ENCODE measurements around the gene NOX5. TPM values are rescaled to one million over a fixed set of nuclear protein-coding genes. Genes with fewer than 3 reads are reported as not detected.

The NOX5 gene
- total and polyA plus RNA-seq, 2 of the 4 experiments (the other 2 are of a cell fraction): 0.07 TPM; not detected in 1

GRCh38 chr15:68984586-68984985 lies 29.9 kb upstream of the NOX5 start:
- Histone ChIP-seq H2AFZ (replicated peaks; ENCODE audit: low read length, poor library complexity) (no peak overlapping the region), H3K79me1 (ENCODE audit: low read depth in 1 of 2, low read length in 2 of 2) (no peaks in the 10 kb centered on the region), H2BK15ac (ENCODE audit: low read depth, low read length) (no peak overlapping the region), H3K23ac (ENCODE audit: low read depth, low read length) (no peak overlapping the region), H3K9ac (ENCODE audit: low read depth, low read length) (no peak overlapping the region), H3K4ac (ENCODE audit: low read depth, low read length) (no peak overlapping the region), H4K20me1 (ENCODE audit: insufficient read depth, low read length) (no peaks in the 10 kb centered on the region), H3K18ac (ENCODE audit: low read depth, low read length) (no peak overlapping the region), H3K9me3 (ENCODE audit: control insufficient read depth, insufficient read depth, low read length) (no peaks in the 10 kb centered on the region), H4K8ac (ENCODE audit: low read depth in 2 of 2, low read length in 2 of 2) (no peak overlapping the region), H2BK20ac (ENCODE audit: low read depth, low read length) (no peak overlapping the region), H3K4me3 (ENCODE audit: insufficient read depth, low read depth, low read length) (no peak overlapping the region), H3K14ac (replicated peaks; ENCODE audit: low read depth, low read length) (no peak overlapping the region), H2BK120ac (ENCODE audit: low read depth, low read length) (no peak overlapping the region), H3K56ac (ENCODE audit: extremely low read depth, insufficient read depth, low read length) (no peak overlapping the region), H3K27ac (ENCODE audit: insufficient read depth, low read length) (no peak overlapping the region), H4K91ac (ENCODE audit: insufficient read depth, low read depth, low read length) (no peak overlapping the region), H4K5ac (ENCODE audit: low read depth, low read length) (no peak overlapping the region), H2AK5ac (ENCODE audit: low read depth, low read length) (no peak overlapping the region), H3K9me1 (ENCODE audit: insufficient read depth, low read length) (no peaks in the 10 kb centered on the region), H3K27me3 (ENCODE audit: control insufficient read depth, insufficient read depth, low read length) (peaks cover 29% of the 10 kb centered on the region), H2AK9ac (replicated peaks; ENCODE audit: low read depth, low read length, poor library complexity) (no peak overlapping the region), H3K36me3 (ENCODE audit: control insufficient read depth, insufficient read depth, low read length) (no peaks in the 10 kb centered on the region), H3K4me2 (ENCODE audit: low read depth, low read length) (no peak overlapping the region), H3K4me1 (ENCODE audit: control insufficient read depth, insufficient read depth, low read length) (no peaks in the 10 kb centered on the region), H2BK5ac (ENCODE audit: low read depth, low read length, poor library complexity, severe bottlenecking) (no peak overlapping the region)
- ChIA-PET CTCF (no interaction called here), POLR2A (ENCODE audit: unreplicated experiment) (no interaction called here)
- TF ChIP-seq, protein P1, sequence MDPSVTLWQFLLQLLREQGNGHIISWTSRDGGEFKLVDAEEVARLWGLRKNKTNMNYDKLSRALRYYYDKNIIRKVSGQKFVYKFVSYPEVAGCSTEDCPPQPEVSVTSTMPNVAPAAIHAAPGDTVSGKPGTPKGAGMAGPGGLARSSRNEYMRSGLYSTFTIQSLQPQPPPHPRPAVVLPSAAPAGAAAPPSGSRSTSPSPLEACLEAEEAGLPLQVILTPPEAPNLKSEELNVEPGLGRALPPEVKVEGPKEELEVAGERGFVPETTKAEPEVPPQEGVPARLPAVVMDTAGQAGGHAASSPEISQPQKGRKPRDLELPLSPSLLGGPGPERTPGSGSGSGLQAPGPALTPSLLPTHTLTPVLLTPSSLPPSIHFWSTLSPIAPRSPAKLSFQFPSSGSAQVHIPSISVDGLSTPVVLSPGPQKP (IDR thresholded peaks at IDR 0.05; ENCODE audit: borderline replicate concordance, low read depth, low read length): no peak
- BruUV-seq (replicated peaks): no TSS peak
- in situ Hi-C loops (cut with MboI; ENCODE audit: low sequenced_read_pairs): no loop called here
- intact Hi-C loops (cut with micrococcal nuclease): no loop called here
- WGBS, 2 experiments (ENCODE audit: extremely low coverage in 2 of 2, insufficient read length in 1 of 2): no CpG with 5 or more reads among the region's 3 CpGs
- dilution Hi-C loops (cut with HindIII; ENCODE audit: low sequenced_read_pairs, unreplicated experiment): no loop called here
- no peak for ATAC-seq (ENCODE audit: low read depth)
- no peak for DNase-seq
